Naive thymus-derived CD8-positive, alpha-beta T cell (primary cell): ENCODE measurements around the gene TOP3A. TPM values are rescaled to one million over a fixed set of nuclear protein-coding genes. Genes with fewer than 3 reads are reported as not detected.

Experiments
- ATAC-seq, 2 donors: fragments of 150-1000 bp; cut with Tn5 transposase in 1 of 2; sonication (Bioruptor Pico), chemical (Tn5 transposase) in 1 of 2; 1 replicate in 1 of 2; 2 replicates in 1 of 2; pipeline ENCODE4 v1.10.0; 2021; ENCODE audit warnings: mild to moderate bottlenecking in 2 of 2, moderate library complexity in 2 of 2
- POLR2A ChIA-PET: fragments of 350-600 bp; sonication (Branson Sonifier 250); formaldehyde crosslinking; loops from one replicate; lab custom pipeline; 2021; ENCODE audit warnings: antibody characterized with exemption; lab: Charles Lee
- DNase-seq, 10 donors: peaks; one replicate each; pipeline versions ENCODE4 v3.0.0 to v3.0.0-alpha.2; 2020 to 2022
- H3K27ac Mint-ChIP-seq, 10 donors: one replicate each; pipeline ENCODE4 v1.8.0; 2020 to 2022; ENCODE audit warnings: mild to moderate bottlenecking in 10 of 10, mixed read lengths in 10 of 10, moderate library complexity in 4 of 10, inconsistent platforms in 1 of 10
- H3K27me3 Mint-ChIP-seq, 5 donors: one replicate each; pipeline ENCODE4 v1.8.0; 2021 to 2022; ENCODE audit warnings: mixed read lengths in 5 of 5
- H3K36me3 Mint-ChIP-seq, 3 donors: one replicate each; pipeline ENCODE4 v1.8.0; 2020 to 2022; ENCODE audit warnings: mixed read lengths in 3 of 3, mild to moderate bottlenecking in 2 of 3, inconsistent platforms in 1 of 3
- H3K4me1 Mint-ChIP-seq, 4 donors: one replicate each; pipeline ENCODE4 v1.8.0; 2021 to 2022; ENCODE audit warnings: mixed read lengths in 4 of 4
- H3K4me3 Mint-ChIP-seq, 10 donors: one replicate each; pipeline ENCODE4 v1.8.0; 2020 to 2022; ENCODE audit warnings: mild to moderate bottlenecking in 10 of 10, mixed read lengths in 10 of 10, moderate library complexity in 6 of 10, inconsistent platforms in 1 of 10
- H3K9me3 Mint-ChIP-seq, 9 donors: one replicate each; pipeline ENCODE4 v1.8.0; 2020 to 2022; ENCODE audit warnings: mixed read lengths in 9 of 9, mild to moderate bottlenecking in 3 of 9, inconsistent platforms in 1 of 9, moderate library complexity in 1 of 9
- polyA plus RNA-seq, 3 donors: library from polyadenylated mRNA; unstranded; fragments of 300-500 nt; fragmentation: Illumina TruSeq; gene quantifications; one replicate each; pipeline ENCODE4 v1.2.3, GENCODE V29; 2021
- total RNA-seq, 8 experiments: library from RNA in 2 of 8; stranded (reverse) in 2 of 8; gene quantifications; one replicate each; pipeline ENCODE4 v1.2.3 and lab custom pipeline; 2021 to 2026

The TOP3A gene
- total and polyA plus RNA-seq, 5 experiments from 2014 or later = 9.0 to 49.7 (median 24.9) TPM

DNA sequence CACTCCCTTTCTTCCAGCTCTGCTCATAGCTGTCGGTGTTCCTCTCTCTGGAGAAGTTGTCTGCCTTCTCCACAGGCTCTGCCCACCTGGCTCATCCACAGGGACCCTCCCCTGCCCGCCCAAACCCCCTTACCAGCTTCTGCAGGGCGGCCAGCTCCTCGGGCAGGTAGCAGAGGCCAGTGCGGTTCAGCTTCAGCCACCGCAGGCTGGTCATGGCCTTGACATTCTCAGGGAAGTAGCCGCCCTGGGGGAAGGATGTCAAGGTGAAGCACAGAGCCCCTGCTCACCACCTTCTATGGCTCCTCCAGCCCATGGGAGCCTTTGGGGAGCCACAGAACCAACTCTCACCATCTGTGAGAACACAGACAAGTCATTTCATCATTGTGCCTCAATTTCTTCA, 58.0 kb downstream of the TOP3A start:
- no peak for ATAC-seq
- POLR2A ChIA-PET = interaction anchor here (1.0 kb wide), 1 partner anchor 14 kb away, joined by 4 read pairs; no protein-coding TSS in a partner anchor
- H3K4me1 Mint-ChIP-seq = peaks cover 13 to 47% (median 42%) of the 10 kb centered on the region in 4 donors
- peak overlapping the region in 9 of 10 donors; percentile 29 to 99 (median 71) for H3K27ac Mint-ChIP-seq
- H3K27me3 Mint-ChIP-seq = no peaks in the 10 kb centered on the region
- peaks cover 0 to 38% (median 3%) of the 10 kb centered on the region in 3 donors for H3K36me3 Mint-ChIP-seq
- no peaks in the 10 kb centered on the region for H3K9me3 Mint-ChIP-seq
- DNase-seq = no peak
- peak overlapping the region; percentile 93 to 98 (median 96) for H3K4me3 Mint-ChIP-seq

DNA sequence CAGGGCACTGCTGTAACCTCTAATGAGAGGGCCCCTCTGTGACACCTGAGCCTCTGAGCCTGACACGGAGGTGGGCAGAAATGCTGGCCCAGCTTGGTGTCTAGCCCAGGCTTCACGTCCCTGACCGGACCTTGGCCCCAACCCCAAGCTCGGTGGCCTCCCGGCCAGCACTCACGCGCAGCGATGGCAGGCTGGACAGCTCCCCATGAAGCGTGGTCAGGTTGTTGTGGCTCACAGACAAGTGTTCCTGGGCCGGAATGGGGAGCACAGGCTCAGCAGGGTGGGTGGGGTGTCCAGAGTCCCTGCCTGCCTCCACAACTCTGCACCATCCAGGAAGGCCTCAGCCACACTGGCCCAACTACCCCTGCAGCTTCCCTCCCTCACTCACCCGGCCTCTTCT, 58.4 kb downstream of the TOP3A start:
- POLR2A ChIA-PET = interaction anchor here (1.0 kb wide), 1 partner anchor 14 kb away, joined by 4 read pairs; no protein-coding TSS in a partner anchor

DNA sequence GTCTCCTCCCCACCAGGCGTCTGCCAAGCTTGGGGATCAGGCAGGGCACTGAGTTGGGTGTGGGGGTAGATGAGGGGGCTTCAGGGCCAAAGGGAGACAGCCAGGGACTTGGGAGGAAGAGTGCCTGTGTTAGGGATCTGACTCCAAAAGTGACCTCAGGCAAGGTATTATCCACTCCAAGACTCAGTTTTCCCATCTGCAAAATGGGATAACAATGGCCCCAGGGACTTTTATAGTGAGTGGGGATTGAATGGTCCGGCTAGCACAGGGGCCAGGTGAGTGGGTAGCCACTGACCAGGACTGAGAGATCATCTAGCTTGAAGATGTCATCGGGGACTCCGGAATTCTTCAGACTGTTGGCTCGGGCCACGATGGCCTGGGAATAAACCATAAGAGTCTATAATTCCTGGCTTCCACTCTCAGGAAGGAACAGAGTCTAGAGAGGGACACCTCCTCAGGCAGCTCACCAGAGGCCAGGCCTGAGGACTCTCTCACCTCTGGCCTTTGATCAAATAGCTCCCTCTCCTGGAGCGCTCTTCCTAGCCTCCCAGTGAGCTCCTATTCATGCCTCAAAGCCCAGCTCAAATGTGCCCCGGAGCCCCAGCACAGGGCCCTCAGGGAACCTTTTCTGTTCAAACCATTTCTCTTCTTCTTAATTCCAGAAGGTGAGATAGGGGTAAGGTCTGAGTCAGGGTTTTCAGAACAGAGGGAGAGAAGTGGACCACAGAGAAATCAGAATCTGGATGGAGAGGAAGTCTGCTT, 59.7 kb downstream of the TOP3A start:
- DNase-seq (no peak), ATAC-seq (no peak)
- peak overlapping the region in 3 of 10 donors; percentile 40 to 69 (median 53) for H3K27ac Mint-ChIP-seq
- H3K36me3 Mint-ChIP-seq = peaks cover 0 to 55% (median 7%) of the 10 kb centered on the region in 3 donors
- POLR2A ChIA-PET = no interaction called here
- peak overlapping the region in 2 of 10 donors; percentile 48 to 55 for H3K4me3 Mint-ChIP-seq
- peaks cover 8 to 40% (median 31%) of the 10 kb centered on the region in 4 donors for H3K4me1 Mint-ChIP-seq
- H3K27me3 Mint-ChIP-seq = no peaks in the 10 kb centered on the region
- no peaks in the 10 kb centered on the region for H3K9me3 Mint-ChIP-seq

More for the DNA sequence above, 58.4 kb downstream of the TOP3A start:
- no peak for DNase-seq
- peaks cover 0 to 43% (median 3%) of the 10 kb centered on the region in 3 donors for H3K36me3 Mint-ChIP-seq
- ATAC-seq = no peak
- peak overlapping the region in 5 of 10 donors; percentile 18 to 57 (median 36) for H3K4me3 Mint-ChIP-seq
- H3K9me3 Mint-ChIP-seq = no peaks in the 10 kb centered on the region
- peaks cover 10 to 42% (median 38%) of the 10 kb centered on the region in 4 donors for H3K4me1 Mint-ChIP-seq
- H3K27ac Mint-ChIP-seq = peak overlapping the region in 5 of 10 donors; percentile 12 to 53 (median 44)
- no peaks in the 10 kb centered on the region for H3K27me3 Mint-ChIP-seq

DNA sequence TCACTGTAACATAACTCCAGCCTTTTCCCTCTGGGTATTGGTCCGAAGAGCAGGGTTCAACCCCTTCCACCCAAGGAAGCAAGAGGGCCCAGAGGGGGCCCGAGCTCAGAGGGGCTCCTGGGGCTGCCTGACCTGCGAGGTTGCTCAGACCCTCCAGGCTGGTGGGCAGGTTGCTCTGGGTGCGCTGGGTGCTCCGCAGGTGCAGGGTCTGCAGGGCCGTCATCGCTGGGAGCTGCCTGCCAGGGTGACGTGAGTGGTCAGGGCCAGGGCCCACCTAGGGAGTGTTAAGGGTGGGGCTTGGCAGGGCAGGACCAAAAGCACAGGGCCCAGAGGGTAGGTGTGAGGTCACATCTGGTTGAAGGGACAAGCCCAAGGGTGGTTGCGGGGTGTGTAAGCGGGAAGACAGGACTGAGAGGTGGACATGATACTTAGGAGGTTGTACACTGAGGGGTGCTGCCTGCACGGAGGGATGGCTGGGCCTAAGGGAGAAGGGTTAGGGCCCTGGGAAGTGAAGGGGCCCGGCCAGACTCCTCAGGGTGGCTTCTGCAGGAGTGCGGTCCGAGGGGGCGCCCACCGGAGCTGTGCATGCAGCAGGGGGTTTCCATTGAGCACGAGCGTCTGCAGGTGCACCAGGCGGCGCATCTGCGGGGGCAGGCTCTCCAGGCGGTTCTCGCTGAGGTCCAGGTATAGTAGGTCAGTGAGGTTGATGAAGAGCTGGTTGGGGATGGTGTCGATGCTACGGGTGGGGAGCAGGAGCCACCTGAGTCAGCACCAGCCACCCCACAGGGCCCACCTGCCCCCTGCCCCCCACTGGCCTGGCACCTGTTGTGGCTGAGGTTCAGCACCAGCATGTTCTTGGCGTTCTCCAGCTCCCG, 60.6 kb downstream of the TOP3A start:
- Mint-ChIP-seq H3K9me3 (no peaks in the 10 kb centered on the region), H3K4me1 (peaks cover 6 to 34% (median 25%) of the 10 kb centered on the region in 4 donors), H3K4me3 (peak overlapping the region in 1 of 10 donors; percentile 51), H3K27me3 (no peaks in the 10 kb centered on the region), H3K36me3 (peaks cover 0 to 63% (median 7%) of the 10 kb centered on the region in 3 donors), H3K27ac (peak overlapping the region in 1 of 10 donors; percentile 62)
- POLR2A ChIA-PET = interaction anchor here (0.6 kb wide), 1 partner anchor 264 kb away, joined by 3 read pairs; no protein-coding TSS in a partner anchor
- DNase-seq = no peak
- no peak for ATAC-seq

DNA sequence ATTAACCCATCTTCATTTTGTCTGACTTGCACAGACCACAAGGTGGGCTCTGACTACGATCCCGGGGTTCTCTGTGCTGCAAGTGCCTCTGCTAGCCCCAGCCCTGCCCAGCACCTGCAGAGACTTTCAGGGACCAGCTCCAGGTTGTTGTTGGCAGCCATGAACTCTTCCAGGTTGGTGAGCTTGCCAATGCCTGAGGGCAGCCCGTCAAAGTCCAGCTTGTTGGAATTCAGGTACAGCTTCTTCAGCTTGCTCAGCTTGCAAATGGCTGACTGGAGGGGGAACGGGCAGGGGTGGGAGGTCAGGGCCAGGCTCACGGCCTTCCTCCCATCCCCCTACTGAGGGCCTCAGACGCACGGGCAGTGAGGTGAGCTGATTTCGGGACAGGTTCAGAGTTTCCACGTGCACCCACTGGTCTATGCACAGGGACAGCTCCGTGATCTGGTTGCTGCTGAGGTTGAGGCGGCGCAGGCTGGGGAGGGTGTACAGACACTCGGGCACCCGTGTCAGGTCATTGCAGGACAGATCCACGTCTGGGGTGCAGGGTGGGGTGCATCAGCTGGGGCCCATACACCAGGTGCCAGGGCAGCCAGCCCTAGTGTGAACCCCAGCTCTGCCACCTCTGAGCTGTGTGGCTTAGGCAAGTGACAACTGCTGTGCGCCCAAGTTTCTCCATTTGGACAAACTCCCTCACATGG, 61.5 kb downstream of the TOP3A start:
- POLR2A ChIA-PET = no interaction called here
- DNase-seq (no peak), ATAC-seq (no peak)
- Mint-ChIP-seq H3K4me3 (no peak overlapping the region), H3K36me3 (peaks cover 0 to 71% (median 7%) of the 10 kb centered on the region in 3 donors), H3K9me3 (no peaks in the 10 kb centered on the region), H3K27me3 (no peaks in the 10 kb centered on the region), H3K27ac (no peak overlapping the region), H3K4me1 (peaks cover 8 to 30% (median 24%) of the 10 kb centered on the region in 4 donors)

DNA sequence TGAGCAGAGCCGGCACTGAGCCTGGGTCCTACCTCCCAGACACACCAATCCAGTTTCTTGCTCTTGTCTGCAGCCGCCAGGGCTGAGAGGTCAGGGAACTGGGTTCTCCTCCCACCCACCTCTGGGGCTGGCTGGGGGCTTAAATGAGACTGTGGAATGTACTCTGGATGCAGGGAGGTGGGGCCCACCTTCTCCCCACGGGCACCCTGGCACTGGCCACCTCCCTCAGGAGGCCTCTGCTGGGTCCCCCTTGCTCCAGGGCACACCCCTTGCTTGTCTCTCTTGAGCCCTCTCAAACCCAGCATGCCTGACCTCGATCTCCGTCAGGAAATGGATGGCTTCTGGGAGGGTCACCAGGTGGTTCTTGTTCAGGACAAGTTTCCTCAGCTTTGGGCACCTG, 62.6 kb downstream of the TOP3A start:
- H3K27me3 Mint-ChIP-seq = no peaks in the 10 kb centered on the region
- no peak overlapping the region for H3K4me3 Mint-ChIP-seq
- no peaks in the 10 kb centered on the region for H3K9me3 Mint-ChIP-seq
- ATAC-seq (no peak), DNase-seq (no peak)
- H3K36me3 Mint-ChIP-seq = peaks cover 0 to 78% (median 11%) of the 10 kb centered on the region in 3 donors
- peak overlapping the region in 1 of 10 donors; percentile 24 for H3K27ac Mint-ChIP-seq
- H3K4me1 Mint-ChIP-seq = peaks cover 8 to 25% (median 20%) of the 10 kb centered on the region in 4 donors
- POLR2A ChIA-PET = no interaction called here

DNA sequence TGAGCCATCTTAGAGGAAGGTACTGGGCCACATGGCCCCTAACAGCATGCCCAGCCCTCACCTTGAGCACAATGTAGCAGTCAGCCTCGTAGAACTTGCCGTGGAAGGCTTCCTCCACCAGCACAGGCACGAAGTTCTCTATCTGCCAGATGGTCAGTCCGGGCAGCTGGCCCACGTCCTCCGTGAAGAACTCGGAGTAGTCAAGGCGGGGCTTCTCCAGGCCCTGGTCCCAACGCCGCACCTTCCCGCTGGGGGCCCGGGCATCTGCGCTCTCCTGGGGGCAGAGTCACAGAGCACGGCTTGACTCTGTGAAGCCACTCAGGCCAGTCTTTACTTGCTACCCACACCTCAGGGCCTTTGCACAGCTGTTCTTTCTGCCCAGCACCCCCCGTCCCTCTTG, 63.6 kb downstream of the TOP3A start:
- Mint-ChIP-seq H3K36me3 (peaks cover 0 to 82% (median 12%) of the 10 kb centered on the region in 3 donors), H3K4me1 (peaks cover 5 to 16% (median 12%) of the 10 kb centered on the region in 4 donors), H3K4me3 (no peak overlapping the region), H3K9me3 (no peaks in the 10 kb centered on the region), H3K27ac (no peak overlapping the region), H3K27me3 (no peaks in the 10 kb centered on the region)
- DNase-seq (no peak), ATAC-seq (no peak)
- POLR2A ChIA-PET = interaction anchor here (1.3 kb wide), 1 partner anchor 32 kb away, joined by 3 read pairs; no protein-coding TSS in a partner anchor

DNA sequence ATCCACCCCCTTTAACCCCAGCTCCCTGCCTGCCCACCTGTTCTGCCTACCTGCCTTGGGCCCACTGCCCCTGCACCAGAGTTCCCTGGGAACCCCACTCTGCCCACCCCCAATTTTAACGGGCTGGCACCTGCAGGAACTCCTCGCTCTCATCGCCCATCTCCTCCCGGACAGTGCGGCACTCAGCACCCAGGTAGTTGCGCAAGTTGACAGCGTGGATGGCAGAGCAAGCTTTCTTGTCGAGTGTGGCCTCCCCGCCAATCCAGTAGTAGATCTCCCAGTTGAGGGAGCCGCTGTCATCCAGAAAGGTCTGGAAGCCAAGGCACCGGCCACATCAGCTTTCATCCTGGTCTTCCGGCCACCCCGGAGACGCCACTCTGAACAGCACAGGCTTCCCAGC, 64.1 kb downstream of the TOP3A start:
- H3K36me3 Mint-ChIP-seq = peaks cover 0 to 81% (median 12%) of the 10 kb centered on the region in 3 donors
- no peaks in the 10 kb centered on the region for H3K27me3 Mint-ChIP-seq
- DNase-seq = no peak
- H3K4me1 Mint-ChIP-seq = peaks cover 4 to 11% (median 8%) of the 10 kb centered on the region in 4 donors
- ATAC-seq = no peak
- POLR2A ChIA-PET = interaction anchor here (1.3 kb wide), 1 partner anchor 32 kb away, joined by 3 read pairs; no protein-coding TSS in a partner anchor
- no peak overlapping the region for H3K4me3 Mint-ChIP-seq
- H3K27ac Mint-ChIP-seq = peak overlapping the region in 1 of 10 donors; percentile 69
- H3K9me3 Mint-ChIP-seq = no peaks in the 10 kb centered on the region

DNA sequence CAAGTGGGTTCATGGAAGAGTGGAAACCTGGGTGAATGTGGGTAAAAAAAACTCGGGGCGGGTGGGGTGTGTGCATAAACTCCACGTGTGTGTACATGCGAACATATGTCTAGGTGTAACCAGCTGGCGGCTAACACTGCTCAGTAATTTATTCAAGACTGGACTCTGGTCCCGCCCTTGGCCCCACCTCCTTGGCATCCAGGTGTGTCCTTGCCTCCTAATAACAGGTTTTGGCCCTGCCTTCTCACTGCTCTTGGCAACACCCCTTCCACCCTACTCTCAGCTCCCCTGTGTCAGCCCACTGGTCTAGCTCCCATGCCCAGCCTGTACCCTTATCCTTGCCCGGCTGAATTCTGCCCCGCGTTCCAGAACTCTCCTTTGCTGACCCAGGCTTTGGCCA, 64.5 kb downstream of the TOP3A start:
- peaks cover 0 to 82% (median 12%) of the 10 kb centered on the region in 3 donors for H3K36me3 Mint-ChIP-seq
- H3K27me3 Mint-ChIP-seq = no peaks in the 10 kb centered on the region
- no peaks in the 10 kb centered on the region for H3K9me3 Mint-ChIP-seq
- POLR2A ChIA-PET = interaction anchor here (1.3 kb wide), 1 partner anchor 31 kb away, joined by 3 read pairs; no protein-coding TSS in a partner anchor
- ATAC-seq (no peak), DNase-seq (no peak)
- H3K4me3 Mint-ChIP-seq = no peak overlapping the region
- peaks cover 2 to 7% (median 5%) of the 10 kb centered on the region in 4 donors for H3K4me1 Mint-ChIP-seq
- no peak overlapping the region for H3K27ac Mint-ChIP-seq

DNA sequence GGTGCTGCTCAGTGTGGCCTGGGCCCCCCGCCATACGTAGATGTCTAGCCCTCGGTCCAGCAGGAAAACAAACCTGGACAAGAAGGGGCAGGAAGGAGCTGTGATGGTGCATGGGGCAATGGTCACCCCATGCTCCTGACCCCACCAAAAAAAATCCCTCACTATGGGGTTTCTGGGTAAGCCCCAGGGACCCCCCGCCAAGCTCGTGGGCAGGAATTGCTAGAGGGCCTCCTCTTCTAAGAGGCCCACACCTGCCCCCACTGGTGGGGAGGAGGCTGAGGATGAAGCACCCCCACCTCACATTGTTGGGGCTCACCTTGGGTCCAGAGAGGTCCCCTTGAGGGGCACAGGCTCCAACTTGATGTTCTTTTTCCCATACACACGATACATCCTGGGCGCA, 66.0 kb downstream of the TOP3A start:
- peak overlapping the region in 2 of 10 donors; percentile 67 to 86 for H3K27ac Mint-ChIP-seq
- ATAC-seq = no peak
- DNase-seq = no peak
- H3K4me1 Mint-ChIP-seq = peaks cover 2 to 5% (median 4%) of the 10 kb centered on the region in 4 donors
- no peak overlapping the region for H3K4me3 Mint-ChIP-seq
- no peaks in the 10 kb centered on the region for H3K9me3 Mint-ChIP-seq
- peaks cover 0 to 79% (median 12%) of the 10 kb centered on the region in 3 donors for H3K36me3 Mint-ChIP-seq
- POLR2A ChIA-PET = interaction anchor here (1.4 kb wide), 1 partner anchor 66 kb away, joined by 3 read pairs; the partner anchor contains the start of genes SMCR8 and TOP3A
- no peaks in the 10 kb centered on the region for H3K27me3 Mint-ChIP-seq

DNA sequence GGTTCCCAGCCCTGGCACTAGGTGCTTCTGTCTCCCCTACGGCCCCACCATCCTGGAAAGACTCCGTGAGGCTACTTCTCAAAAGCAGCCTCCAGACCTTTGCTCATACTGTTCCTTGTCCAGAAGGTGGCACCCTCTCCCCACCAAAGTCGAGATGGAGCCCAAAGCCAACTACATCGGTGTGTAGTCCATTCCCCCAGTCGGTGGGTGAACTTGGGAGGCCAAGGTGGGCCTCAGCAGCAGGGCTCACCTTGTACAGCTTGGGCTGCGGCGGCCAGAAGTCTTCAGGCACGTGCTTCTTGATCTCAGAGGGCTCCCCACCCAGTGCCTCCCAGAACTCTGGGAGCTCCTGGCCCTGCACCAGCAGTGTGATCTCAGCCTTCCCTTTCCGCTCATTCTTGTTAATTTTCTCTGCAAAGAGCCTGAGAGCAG, 66.5 kb downstream of the TOP3A start:
- POLR2A ChIA-PET = interaction anchor here (1.4 kb wide), 1 partner anchor 66 kb away, joined by 3 read pairs; the partner anchor contains the start of genes SMCR8 and TOP3A
- peak; percentile 75 to 80 for ATAC-seq

More for the DNA sequence above, 66.5 kb downstream of the TOP3A start:
- Mint-ChIP-seq H3K27me3 (no peaks in the 10 kb centered on the region), H3K4me1 (peaks cover 2 to 5% (median 4%) of the 10 kb centered on the region in 4 donors), H3K36me3 (peaks cover 0 to 74% (median 9%) of the 10 kb centered on the region in 3 donors), H3K4me3 (no peak overlapping the region), H3K9me3 (no peaks in the 10 kb centered on the region), H3K27ac (peak overlapping the region in 6 of 10 donors; percentile 24 to 88 (median 58))
- peak; percentile 35 to 80 (median 62) for DNase-seq
